ENCODE results near the gene CCDC12.
"Not testable (repeated sequence)": the region's sequence is repeated elsewhere in the genome, so short reads cannot be mapped to it uniquely, and the experiment has no call there.

CCDC12 gene

GRCh38 chr3:46918634-46919033 lies 57.9 kb downstream of the CCDC12 start:
- no peak for DNase-seq

GRCh38 chr3:46918202-46918601 lies 58.3 kb downstream of the CCDC12 start:
- DNase-seq = no peak

- DNase-seq = no peak
Measured at GRCh38 chr3:46917257-46917656, 59.3 kb downstream of the CCDC12 start.

GRCh38 chr3:46916799-46917198 lies 59.7 kb downstream of the CCDC12 start:
- DNase-seq = no peak

GRCh38 chr3:46916278-46916677 lies 60.3 kb downstream of the CCDC12 start:
- DNase-seq = no peak

- no peak for DNase-seq
Measured at GRCh38 chr3:46915297-46915822, 61.2 kb downstream of the CCDC12 start.

GRCh38 chr3:46914849-46915248 lies 61.7 kb downstream of the CCDC12 start:
- no peak for DNase-seq

- peak; percentile 93 for DNase-seq
Measured at GRCh38 chr3:46913644-46914043, 62.9 kb downstream of the CCDC12 start.

- no peak for DNase-seq
Measured at GRCh38 chr3:46912986-46913385, 63.6 kb downstream of the CCDC12 start.

GRCh38 chr3:46910914-46911313 lies 65.6 kb downstream of the CCDC12 start:
- DNase-seq = not testable (repeated sequence)

- DNase-seq = no peak
Measured at GRCh38 chr3:46910166-46910760, 66.3 kb downstream of the CCDC12 start.

- peak; percentile 31 for DNase-seq
Measured at GRCh38 chr3:46909535-46910161, 66.9 kb downstream of the CCDC12 start.

- DNase-seq = no peak
Measured at GRCh38 chr3:46908986-46909534, 67.5 kb downstream of the CCDC12 start.

- no peak for DNase-seq
Measured at GRCh38 chr3:46908294-46908985, 68.1 kb downstream of the CCDC12 start.

GRCh38 chr3:46907960-46908293 lies 68.6 kb downstream of the CCDC12 start:
- no peak for DNase-seq

GRCh38 chr3:46907271-46907670 lies 69.3 kb downstream of the CCDC12 start:
- DNase-seq = no peak

- DNase-seq = no peak
Measured at GRCh38 chr3:46906471-46907058, 70.0 kb downstream of the CCDC12 start.

GRCh38 chr3:46905661-46906451 lies 70.7 kb downstream of the CCDC12 start:
- DNase-seq = no peak

- DNase-seq = no peak
Measured at GRCh38 chr3:46905213-46905560, 71.4 kb downstream of the CCDC12 start.

- no peak for DNase-seq
Measured at GRCh38 chr3:46904303-46905212, 72.0 kb downstream of the CCDC12 start.
